Measurements from ENCODE around the gene POU3F4. TPM values are rescaled to one million over a fixed set of nuclear protein-coding genes. Genes with fewer than 3 reads are reported as not detected.

Gene POU3F4
- total and polyA plus RNA-seq, 9 of the 15 experiments (the other 6 are each of a cell fraction or from before 2014, with no cell fraction given), result not detected

- TF ChIP-seq RERE (CRISPR knock-in tag; IDR thresholded peaks at IDR 0.05; ENCODE audit: borderline replicate concordance) (no peak), ZBTB5 (IDR thresholded peaks at IDR 0.05) (no peak), SMARCA4 (IDR thresholded peaks at IDR 0.05) (no peak), RBFOX2 (IDR thresholded peaks at IDR 0.05; ENCODE audit: low read depth, low read length) (no peak), THRAP3 (IDR thresholded peaks at IDR 0.05; ENCODE audit: borderline replicate concordance) (no peak), JUNB (CRISPR knock-in tag; conservative IDR thresholded peaks at IDR 0.05) (no peak), SIN3B (IDR thresholded peaks at IDR 0.05; ENCODE audit: low read depth) (no peak), ILK (tag; IDR thresholded peaks at IDR 0.05; ENCODE audit: borderline replicate concordance, low read depth) (no peak)
Measured at GRCh38 chrX:83508526-83509253, 600 bp downstream of the POU3F4 start (continued).
